Skin epidermis (tissue), 12 donors: ENCODE results near the gene CERK.

Experiments used
- H3K27ac ChIP-seq, 21 experiments: fragments of 200-600 bp; sonication (generic) in 11 of 21; one replicate each; pipeline ENCODE4 v1.5.0; 2020; ENCODE audit warnings: mild to moderate bottlenecking in 3 of 21, inconsistent platforms in 2 of 21, moderate library complexity in 2 of 21
- H3K4me3 ChIP-seq, 7 experiments: fragments of 200-600 bp; sonication (generic) in 2 of 7; one replicate each; pipeline ENCODE4 v1.5.0; 2020; ENCODE audit warnings: inconsistent platforms in 2 of 7, mild to moderate bottlenecking in 2 of 7, moderate library complexity in 1 of 7

Gene CERK

DNA sequence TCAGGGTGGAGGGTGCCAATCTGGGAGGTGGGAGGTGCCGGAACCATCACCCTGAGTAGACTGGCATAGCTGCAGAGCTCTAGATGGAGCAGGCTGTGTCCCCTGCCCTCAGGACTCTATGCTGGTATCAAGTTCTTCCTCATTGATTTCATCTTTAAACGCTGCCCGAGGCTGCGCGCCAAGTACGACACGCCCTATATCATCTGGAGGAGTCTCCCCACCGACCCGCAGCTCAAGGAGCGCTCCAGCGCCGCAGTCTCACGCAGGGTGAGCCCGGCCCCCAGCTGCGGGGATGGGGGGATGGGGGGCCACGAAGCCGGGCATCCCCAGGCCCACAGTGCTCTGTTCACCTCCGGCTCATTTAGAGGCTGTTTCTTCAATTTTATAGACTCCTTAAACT, 65.3 kb downstream of the CERK start:
- H3K27ac ChIP-seq, result peak overlapping the region in 6 of 21 experiments; percentile 14 to 72 (median 46)
- H3K4me3 ChIP-seq, result no peak overlapping the region

DNA sequence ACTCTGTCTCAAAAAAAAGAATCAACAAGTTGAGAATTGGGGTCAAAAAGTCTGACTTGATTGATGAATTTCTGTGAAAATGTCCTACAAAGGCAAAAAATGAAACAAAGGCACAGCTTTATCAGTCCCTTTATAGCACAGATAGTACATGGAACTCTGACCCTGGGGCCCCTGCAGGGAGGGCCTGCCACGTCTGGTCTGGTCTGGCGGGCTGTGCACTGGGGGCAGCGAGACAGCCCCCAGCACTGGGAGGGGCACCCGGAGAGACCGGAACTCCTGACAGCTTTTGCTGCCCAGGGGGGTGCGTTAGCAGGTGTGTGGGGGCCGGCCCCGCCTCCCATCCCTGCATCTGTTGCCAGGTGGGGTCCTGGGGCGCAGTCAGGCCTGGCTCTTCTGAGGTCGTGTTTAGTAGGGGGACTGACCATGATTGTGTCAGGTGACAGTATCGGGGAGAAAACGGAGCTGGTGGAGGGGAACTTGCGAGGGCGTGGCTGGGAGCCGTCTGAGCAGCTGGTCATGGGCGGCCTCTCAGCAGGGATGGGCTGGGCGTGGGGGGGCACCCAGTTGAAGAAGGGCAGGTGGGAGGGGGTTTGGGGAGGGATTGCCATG, 66.1 kb downstream of the CERK start:
- peak overlapping the region in 3 of 21 experiments; percentile 9 to 52 (median 49) for H3K27ac ChIP-seq
- H3K4me3 ChIP-seq, result no peak overlapping the region

DNA sequence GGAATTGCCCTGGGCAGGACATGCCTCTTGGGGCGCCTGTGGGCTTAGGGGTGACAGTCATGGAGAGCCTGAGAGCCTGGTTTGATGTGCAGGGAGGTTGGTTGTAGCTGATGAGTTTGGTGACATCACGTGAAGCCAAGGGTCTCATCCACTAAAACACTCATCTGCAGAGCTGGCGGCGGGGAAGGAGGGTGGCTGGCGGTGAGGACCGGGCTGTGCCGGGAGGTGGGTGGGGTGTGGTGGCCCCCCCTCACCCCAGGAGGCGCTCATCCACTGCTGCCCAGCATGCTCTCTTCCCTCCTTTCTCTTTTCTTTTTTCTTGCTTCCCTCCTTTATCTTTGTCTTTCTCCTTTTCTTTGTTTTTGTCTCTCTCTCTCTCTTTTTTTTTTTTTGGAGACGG, 68.9 kb downstream of the CERK start:
- Histone ChIP-seq H3K27ac (no peak overlapping the region), H3K4me3 (no peak overlapping the region)

DNA sequence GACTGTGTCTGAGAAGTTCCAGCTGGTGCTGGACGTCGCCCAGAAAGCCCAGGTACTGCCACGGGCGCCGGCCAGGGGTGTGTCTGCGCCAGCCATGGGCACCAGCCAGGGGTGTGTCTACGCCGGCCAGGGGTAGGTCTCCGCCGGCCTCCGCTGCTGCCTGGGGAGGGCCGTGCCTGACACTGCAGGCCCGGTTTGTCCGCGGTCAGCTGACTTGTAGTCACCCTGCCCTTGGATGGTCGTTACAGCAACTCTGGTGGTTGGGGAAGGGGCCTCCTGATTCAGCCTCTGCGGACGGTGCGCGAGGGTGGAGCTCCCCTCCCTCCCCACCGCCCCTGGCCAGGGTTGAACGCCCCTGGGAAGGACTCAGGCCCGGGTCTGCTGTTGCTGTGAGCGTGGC, 69.9 kb downstream of the CERK start:
- H3K27ac ChIP-seq, result no peak overlapping the region
- no peak overlapping the region for H3K4me3 ChIP-seq

DNA sequence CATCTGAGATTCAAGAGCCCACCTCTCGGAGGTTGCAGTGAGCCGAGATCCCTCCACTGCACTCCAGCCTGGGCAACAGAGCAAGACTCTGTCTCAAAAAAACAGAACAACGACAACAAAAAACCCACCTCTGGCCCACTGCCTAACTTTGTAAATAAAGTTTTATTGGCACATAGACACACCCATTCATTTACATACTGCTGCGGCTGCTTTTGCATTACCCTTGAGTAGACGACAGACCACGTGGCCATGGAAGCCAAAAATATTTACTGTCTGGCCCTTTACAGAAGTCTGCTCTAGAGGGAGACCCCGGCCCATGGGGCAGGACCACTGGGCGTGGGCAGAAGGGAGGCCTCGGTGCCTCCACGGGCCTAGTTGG, 70.8 kb downstream of the CERK start:
- H3K4me3 ChIP-seq, result no peak overlapping the region
- H3K27ac ChIP-seq, result no peak overlapping the region

DNA sequence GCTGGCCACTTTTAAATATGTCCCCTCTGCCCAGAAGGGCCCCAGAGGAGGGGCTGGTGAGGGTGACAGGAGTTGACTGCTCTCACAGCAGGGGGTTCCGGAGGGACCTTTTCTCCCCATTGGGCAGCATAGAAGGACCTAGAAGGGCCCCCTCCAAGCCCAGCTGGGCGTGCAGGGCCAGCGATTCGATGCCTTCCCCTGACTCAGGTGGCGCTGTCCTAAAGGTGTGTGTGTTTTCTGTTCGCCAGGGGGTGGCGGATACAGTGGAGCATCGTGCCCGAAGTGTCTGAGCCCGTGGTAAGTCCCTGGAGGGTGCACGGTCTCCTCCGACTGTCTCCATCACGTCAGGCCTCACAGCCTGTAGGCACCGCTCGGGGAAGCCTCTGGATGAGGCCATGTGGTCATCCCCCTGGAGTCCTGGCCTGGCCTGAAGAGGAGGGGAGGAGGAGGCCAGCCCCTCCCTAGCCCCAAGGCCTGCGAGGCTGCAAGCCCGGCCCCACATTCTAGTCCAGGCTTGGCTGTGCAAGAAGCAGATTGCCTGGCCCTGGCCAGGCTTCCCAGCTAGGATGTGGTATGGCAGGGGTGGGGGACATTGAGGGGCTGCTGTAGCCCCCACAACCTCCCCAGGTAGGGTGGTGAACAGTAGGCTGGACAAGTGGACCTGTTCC, 71.3 kb downstream of the CERK start:
- no peak overlapping the region for H3K27ac ChIP-seq

DNA sequence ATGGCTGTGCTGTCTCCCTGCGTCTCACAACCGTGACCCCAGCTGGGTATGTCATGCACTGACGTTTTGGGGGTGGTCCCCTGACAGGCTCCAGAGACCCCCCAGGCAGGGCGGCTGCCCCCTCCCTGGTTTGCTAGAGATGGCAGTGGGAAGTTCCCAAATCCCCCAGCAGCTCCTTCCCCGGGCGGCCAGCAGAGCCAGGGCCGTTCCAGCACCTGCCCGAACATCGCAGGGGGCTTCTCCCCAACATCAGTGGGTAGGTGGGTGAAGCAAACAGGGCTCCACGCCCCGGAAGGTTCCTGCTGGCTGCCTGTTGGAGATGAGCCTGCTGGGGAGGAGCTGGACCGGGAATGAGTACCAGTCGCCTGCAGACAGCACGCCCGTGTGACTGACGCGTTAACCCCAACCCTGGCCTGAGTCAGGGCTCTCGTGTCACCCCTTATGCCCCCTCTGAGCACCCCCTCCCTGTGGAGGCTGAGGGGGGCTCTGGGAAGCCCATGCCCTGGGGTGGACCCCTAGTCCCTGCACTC, 72.2 kb downstream of the CERK start:
- Histone ChIP-seq H3K27ac (no peak overlapping the region), H3K4me3 (no peak overlapping the region)

More for the DNA sequence above, 71.3 kb downstream of the CERK start:
- no peak overlapping the region for H3K4me3 ChIP-seq

DNA sequence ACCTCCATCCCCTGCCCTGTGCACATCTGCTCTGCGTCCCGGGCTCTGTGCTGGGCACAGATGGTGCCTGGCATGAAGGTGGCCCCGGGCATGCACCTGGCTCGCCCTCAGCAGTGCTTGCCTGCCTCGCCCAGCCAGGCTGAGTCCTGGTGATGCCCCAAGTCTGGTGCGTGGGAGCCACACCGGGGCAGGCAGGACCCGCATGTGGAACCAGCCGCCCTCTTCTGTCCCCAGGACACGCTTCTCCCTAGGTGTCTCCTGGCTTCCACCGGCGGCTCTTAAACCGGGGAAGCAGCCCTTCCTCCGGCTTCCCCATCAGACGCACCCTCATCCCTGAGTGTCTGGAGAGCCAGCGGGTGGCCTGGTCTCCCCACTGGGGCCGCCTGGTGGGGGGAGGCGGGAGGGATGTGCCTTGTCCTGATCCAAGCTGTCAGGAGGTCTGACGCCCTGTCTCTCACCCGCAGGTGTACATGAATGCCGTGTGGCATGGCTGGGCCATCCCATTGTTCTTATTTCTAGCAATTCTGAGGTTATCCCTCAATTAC, 72.8 kb downstream of the CERK start:
- no peak overlapping the region for H3K27ac ChIP-seq

DNA sequence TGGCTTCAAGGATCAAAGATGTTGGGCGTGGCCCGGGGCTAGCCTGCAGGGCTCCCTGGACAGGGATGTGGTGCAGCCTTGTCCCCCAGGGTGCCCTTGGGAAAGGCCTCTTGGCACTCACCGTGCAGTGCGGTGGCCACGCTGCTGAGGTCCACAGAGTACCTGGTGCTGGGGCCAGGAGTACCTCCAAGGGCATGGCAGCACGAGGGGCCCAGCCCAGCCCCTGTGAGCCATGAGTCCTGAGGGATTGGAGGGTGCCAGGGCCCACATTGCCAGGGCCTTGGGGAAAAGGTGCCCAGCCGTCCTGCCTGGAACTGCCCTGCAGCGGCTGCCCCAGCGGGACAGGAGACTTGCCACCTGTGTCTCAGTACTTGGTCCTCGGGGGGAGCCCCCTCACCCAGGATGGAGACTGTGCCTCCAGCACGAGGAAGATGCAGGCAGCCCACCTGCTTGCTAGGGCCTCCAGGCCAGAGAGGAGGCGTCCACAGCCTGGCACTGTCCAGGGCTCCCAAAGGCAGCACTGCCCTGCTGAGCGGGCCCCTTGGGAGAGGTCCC, 73.7 kb downstream of the CERK start:
- Histone ChIP-seq H3K27ac (no peak overlapping the region), H3K4me3 (no peak overlapping the region)

More for the DNA sequence above, 72.8 kb downstream of the CERK start:
- no peak overlapping the region for H3K4me3 ChIP-seq

DNA sequence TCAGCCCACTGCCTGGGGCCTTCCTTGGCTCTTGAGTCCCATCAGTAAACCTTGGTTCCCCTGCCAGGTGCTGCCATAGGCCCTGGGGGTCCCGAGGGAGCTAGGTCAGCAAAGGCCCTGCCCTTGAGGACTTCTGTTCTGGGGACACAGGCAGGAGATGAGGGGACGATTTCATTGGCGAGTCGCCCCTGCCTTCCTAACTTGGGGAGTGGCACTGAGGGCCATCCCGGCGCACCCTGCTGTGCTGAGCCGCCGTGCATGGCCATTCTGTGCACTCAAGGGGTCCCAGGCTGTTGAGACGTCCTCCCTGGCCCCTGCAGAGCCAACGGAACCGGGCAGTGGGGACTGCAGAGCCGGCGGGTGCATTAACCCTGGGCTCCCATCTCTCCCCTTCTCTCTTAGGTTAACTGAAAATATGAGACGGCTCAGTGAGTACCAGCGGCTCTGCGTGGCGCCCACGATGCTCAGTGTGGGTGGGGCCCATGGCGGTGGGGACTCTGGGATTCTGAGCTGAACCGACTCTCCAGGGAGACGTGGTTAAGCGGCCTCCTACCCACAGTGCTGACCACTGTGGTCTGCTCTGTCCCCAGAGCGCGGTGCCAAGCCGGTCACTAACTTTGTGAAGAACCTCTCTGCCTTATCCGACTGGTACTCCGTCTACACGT, 74.5 kb downstream of the CERK start:
- Histone ChIP-seq H3K4me3 (no peak overlapping the region), H3K27ac (no peak overlapping the region)

DNA sequence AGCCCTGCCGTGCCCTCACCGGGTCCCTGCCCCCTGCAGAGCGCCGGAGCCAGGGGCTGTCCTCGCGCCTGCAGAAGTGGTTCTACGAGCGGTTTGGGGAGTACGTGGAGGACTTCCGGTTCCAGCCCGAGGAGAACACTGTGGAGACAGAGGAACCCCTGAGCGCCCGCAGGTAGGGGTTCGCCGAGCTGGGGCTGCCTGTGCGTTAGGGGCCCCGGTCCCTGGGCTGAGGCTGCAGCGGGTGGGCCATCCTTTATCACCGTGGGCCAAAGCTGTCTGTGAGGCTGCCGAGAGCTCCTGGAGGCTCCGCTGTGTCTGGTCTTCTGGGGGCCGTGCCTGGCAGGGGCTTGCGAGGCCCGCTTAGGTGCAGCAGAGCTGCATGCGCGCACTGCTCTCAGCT, 75.1 kb downstream of the CERK start:
- Histone ChIP-seq H3K4me3 (no peak overlapping the region), H3K27ac (no peak overlapping the region)

DNA sequence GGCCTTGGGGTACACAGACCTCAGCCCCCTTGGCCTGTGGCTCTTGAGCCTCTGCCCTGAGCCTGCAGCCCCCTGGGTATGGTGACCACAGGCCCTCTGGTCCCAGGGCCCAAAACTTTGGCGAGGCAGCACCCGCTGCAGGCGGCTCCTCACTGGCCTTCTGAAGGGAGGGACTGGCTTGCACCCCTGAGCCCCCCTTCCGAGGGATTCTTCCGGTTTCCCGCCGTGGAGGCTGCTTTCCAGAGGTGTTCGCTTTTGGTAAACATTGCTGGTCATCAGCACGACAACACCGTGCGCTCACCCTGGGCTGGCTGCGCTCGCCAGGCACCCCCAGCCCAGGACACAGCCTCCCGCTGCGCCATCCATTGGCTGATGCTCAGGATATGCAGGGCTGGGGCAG, 75.8 kb downstream of the CERK start:
- H3K27ac ChIP-seq, result peak overlapping the region in 10 of 21 experiments; percentile 11 to 77 (median 66)
- H3K4me3 ChIP-seq, result no peak overlapping the region

DNA sequence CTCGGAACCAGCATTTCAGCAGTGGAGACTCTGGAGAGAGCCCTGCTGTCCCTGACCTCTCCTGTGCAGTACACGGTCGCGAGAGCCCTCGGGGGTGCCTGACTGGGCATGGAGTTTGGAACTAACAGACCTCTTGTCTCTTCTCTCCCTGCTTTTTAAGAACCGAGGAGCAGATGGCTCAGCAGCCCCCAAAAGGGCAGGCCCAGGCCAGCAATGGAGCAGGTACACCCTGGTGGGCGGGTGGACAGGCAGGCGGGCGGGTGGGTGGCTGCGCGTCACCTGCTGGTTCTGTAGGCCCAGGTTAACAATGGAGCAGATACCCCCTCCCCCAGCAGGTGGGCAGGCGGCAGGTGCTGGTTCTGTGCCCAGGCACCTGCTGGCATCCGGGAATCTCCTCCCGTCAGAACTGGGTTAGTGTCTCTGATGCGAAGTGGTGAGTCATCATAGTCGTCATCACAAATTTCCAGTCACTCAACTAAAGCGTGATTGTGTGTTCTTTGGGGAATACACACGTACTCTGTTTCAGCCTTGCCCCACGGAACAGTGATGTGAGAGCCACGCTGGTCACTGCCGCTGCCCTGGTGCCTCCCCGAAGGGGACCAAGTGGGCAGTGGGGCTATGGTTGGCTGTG, 76.7 kb downstream of the CERK start:
- H3K27ac ChIP-seq, result peak overlapping the region in 17 of 21 experiments; percentile 4 to 78 (median 66)
- no peak overlapping the region for H3K4me3 ChIP-seq

DNA sequence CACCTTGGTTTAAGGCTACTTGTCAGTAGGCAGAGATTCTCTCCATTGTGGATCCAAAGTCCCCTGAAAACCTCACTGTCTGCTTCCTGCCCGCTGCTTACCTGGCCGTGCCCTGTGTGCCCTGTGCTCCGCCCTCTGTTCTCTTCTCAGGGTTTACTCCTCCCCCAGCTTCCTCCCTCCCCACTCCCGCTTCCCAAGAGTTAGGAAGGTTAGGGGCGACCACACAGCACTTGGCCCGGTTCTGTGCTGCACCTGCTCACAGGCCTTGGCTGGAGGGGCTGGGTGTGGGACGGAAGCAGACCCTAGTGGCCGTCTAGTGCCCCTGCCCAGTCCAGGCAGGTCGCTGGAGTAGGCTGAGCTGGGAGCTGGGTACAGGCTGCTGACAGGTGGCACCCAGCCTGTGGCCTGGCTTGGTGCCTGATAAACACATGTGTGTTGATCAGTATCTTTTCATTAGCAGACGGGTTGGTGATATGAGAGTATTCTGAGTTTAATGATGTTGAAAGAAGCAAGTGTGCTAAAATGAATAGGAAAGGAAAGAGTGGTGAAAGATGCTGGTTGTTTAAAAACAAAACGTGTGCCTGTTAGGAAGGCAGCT, 77.3 kb downstream of the CERK start:
- no peak overlapping the region for H3K4me3 ChIP-seq

DNA sequence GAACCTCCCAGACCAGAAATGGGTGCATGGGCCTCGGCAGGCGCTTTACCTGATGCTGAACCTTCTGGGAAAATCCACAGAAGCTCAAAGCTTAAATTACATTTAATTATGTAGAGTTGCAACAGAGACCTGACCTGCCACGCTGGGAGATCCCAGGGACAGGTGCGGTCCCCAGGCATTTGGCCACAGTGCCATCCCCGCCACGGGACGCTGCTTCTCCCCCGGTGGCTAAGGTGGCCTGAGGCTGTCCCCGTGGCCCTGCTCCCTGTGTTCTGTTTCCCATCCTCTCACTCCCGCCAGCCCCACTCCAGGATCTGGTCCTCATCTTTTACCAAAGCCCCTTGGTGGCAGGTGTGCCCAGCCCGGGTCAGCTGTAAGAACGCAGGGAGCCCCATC, 78.3 kb downstream of the CERK start:
- peak overlapping the region in 8 of 21 experiments; percentile 13 to 78 (median 35) for H3K27ac ChIP-seq
- H3K4me3 ChIP-seq, result no peak overlapping the region

More for the DNA sequence above, 77.3 kb downstream of the CERK start:
- H3K27ac ChIP-seq, result peak overlapping the region in 17 of 21 experiments; percentile 4 to 78 (median 66)

DNA sequence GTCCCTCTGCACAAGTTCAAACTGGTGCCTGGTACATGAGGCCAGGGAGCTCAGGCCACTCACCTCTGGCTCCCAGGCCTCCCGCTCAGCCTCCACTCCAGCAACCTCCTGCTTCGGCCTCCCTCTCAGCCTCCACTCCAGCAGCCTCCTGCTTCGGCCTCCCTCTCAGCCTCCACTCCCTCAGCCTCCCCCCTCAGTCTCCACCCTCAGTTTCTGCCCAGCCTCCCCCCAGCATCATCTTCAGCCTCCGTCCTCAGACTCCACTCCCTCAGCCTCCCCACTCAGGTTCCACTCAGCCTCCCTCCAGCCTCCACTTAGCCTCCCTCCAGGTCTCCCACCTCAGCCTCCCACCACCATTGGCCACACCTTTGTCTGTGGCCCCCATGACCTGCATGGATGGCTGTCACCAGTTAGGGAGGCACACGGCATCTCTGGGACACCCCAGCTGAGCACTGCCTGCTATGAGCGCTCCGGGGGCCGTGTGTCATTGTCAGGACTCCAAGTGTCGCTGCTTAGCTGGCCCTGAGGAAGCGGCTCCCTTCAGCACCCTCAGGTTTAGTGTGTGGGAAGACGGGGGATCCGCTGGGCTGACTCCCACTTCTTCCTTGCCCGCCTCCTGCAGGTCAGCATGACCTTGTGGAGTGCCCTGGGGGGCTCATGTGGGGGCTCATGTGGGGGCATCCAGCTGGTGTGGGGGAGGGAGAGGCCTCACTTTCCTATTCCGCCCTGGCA, 78.8 kb downstream of the CERK start:
- H3K27ac ChIP-seq, result peak overlapping the region in 3 of 21 experiments; percentile 18 to 78 (median 28)
- no peak overlapping the region for H3K4me3 ChIP-seq

DNA sequence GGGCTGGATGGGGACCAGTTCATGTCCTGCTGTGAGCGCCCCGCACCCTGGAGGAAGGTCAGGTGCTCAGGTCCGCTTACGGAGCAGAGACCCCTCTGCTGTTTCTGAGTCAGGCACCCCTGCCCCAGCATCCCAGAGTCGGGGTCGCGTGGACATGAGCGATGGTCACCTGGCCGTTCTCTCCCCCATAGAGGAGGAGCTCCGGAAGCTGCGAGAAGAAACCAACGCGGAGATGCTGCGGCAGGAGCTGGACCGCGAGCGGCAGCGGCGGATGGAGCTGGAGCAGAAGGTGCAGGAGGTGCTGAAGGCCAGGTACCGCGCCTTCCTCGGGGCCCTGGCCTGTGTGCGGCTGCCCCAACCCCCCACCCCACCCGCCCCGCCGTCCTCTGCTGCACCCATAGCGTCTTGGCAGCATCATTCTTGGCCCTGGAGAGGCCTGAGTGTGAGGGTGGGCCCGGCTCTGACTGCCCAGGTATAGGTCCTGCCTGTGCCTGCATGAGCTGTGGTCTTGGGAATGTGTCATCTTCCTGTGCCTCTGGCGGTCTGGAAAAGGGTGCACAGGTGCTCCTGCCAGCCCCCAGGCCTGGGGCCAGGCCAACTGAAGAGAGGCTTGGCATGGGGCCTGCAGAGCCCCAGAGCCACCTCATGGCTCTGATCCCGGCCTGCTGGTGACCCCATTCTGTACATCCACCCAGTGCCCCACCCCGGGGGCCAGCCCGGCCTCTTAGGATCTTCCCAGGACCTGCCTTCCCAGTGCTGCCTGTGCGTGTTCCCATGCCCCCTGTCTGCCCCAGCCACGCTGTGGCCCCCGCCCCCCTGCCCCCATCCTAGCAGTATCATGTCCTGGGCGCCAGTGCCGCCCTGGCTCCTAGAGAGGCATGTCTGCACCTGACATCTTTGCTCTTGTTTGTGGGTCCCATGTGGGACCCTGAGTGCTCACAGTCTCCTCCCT, 79.8 kb downstream of the CERK start:
- H3K4me3 ChIP-seq, result no peak overlapping the region
- no peak overlapping the region for H3K27ac ChIP-seq

DNA sequence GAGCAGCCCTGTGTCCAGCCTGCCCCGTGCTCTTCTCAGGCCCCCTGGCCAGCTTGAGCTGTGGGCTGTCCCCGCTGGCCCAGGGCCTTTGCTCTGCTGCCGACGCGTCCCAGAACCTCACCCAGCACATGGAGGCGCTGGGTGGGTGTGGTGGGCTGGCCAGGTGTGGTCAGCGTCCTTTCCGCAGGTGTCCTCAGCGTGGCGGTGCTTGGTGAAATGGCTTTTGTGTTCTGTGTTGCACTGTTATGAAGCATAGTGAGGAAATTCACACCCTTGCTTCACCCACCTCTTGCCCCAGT, 80.4 kb downstream of the CERK start:
- Histone ChIP-seq H3K4me3 (no peak overlapping the region), H3K27ac (no peak overlapping the region)
